Hepatocyte (in vitro differentiated cells): ENCODE results near the gene MAPKAP1.

Experiments
- EZH2 ChIP-seq: fragments of 200-600 bp; sonication (generic); IDR thresholded peaks from 2 replicates; pipeline ENCODE4 v1.6.1; 2016; ENCODE audit warnings: antibody characterized with exemption, mild to moderate bottlenecking, borderline replicate concordance
- EZH2phosphoT487 ChIP-seq: fragments of 200-600 bp; sonication (generic); IDR thresholded peaks from one replicate; pipeline ENCODE4 v1.6.1; 2018; ENCODE audit warnings: antibody characterized with exemption, mild to moderate bottlenecking, low read depth, moderate library complexity; ENCODE audit not compliant: unreplicated experiment, severe bottlenecking
- TF ChIP-seq, protein P1 (sequence below): fragments of 200-600 bp; sonication (generic); IDR thresholded peaks from 2 replicates; pipeline ENCODE4 v1.5.1; 2016; ENCODE audit warnings: antibody characterized with exemption, mild to moderate bottlenecking; ENCODE audit not compliant: poor library complexity

DNA sequence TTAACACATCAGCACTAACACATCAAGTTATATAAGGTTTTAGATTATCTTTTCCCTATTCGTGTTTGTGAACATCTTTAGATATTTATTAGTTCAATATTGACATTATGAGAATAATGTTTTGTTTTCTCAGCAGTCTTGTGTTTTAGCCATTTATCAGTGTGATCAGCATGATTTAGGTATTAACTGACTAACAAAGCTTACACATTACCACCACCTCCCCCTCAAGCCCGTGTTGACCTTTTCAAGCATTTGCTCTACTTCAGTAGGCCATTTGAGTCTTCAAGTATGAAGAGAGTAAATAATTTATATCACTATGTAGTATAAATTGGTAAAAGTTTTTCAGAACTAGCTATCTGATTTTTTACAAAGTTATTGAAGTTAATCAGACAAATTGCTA lies 47.1 kb upstream of the MAPKAP1 start:
- TF ChIP-seq, protein P1, sequence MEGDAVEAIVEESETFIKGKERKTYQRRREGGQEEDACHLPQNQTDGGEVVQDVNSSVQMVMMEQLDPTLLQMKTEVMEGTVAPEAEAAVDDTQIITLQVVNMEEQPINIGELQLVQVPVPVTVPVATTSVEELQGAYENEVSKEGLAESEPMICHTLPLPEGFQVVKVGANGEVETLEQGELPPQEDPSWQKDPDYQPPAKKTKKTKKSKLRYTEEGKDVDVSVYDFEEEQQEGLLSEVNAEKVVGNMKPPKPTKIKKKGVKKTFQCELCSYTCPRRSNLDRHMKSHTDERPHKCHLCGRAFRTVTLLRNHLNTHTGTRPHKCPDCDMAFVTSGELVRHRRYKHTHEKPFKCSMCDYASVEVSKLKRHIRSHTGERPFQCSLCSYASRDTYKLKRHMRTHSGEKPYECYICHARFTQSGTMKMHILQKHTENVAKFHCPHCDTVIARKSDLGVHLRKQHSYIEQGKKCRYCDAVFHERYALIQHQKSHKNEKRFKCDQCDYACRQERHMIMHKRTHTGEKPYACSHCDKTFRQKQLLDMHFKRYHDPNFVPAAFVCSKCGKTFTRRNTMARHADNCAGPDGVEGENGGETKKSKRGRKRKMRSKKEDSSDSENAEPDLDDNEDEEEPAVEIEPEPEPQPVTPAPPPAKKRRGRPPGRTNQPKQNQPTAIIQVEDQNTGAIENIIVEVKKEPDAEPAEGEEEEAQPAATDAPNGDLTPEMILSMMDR: no peak
- TF ChIP-seq EZH2 (no peak), EZH2phosphoT487 (no peak)
